ENCODE data around the gene OARD1.

OARD1 gene

DNA sequence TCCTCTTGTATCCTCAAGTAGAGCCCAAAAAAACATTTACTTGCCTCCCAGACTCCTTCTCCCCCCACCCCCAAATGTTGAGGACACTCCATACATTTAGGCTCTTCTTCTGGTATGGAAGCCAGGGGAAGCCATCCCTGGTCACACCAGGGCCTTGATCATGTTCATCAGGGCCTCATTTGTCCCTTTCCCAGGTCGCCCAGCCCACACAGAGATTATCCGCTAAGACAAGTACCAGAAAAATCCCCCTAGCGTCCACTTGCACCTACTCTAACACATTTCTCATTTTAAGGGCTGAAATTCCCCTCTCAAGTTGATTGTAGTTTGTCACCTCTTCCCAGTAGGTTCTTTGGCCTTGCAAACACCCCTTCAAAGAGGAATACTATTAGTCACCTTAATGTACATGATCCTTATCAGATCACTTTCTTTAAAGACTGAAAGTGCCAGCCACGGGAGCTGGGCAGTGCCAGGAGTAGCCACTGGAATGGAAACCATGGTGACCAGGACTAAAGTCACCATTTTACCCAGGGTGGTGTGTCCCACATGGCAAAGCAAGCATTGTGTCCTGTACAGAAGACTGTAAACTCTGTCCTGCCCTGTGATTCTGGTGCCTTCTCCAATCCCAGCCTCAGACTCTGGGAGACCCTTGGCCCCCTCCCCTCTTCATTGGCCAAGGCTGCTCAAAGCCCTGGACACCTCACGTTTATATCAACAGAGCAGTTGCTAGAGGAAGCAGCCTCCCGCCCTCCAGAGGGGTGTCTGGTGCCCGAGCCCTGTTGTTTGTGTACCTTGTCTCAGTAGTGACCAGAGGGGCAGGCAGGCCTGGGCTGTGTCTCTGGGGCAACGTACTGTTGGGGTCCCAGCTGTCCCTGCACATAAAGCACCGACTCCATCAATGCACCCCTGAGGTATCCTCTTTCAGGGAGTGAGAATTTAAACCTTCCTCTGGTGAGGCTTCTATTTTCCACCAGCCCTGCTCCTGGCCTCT, 24.1 kb downstream of the OARD1 start:
- DNase-seq (ENCODE audit: low read depth in 2 of 2), result no peak

DNA sequence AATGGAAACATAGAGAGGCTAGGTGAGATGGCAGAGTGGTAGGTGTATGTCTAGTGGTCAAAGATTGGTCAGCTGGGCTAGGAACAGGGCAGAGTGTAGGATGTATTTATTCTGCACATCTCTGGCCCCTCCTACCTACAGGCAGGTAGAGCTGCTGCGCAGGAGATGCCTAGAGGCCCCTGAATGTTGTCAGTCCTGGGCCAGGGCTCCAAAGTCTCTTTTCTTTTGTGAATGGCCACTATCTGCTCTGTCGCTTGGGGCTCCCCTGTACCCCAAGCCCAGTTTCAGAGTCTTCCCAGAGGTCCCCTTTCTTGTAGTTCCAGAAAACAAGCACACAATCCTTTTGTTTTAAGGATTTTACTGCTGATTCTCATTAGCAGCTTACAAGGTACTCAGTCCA, 24.9 kb downstream of the OARD1 start:
- no peak for DNase-seq (ENCODE audit: low read depth in 2 of 2)

- DNase-seq (ENCODE audit: low read depth in 2 of 2), result no peak
These were observed 26.1 kb downstream of the OARD1 start for GRCh38 chr6:41046084-41046483.

GRCh38 chr6:41045664-41046063, 26.5 kb downstream of the OARD1 start:
- no peak for DNase-seq (ENCODE audit: low read depth in 2 of 2)

GRCh38 chr6:41043151-41043550, 29.0 kb downstream of the OARD1 start:
- no peak for DNase-seq (ENCODE audit: low read depth in 2 of 2)

GRCh38 chr6:41042226-41043055, 29.7 kb downstream of the OARD1 start, which contains the start of gene TSPO2:
Gene TSPO2, plus strand, starts transcription at chr6:41042467. Its CDS starts 519 bp downstream, at chr6:41042986.
- no peak for DNase-seq (ENCODE audit: low read depth in 2 of 2)

GRCh38 chr6:41040940-41041536, 31.1 kb downstream of the OARD1 start:
- DNase-seq (ENCODE audit: low read depth in 2 of 2), result no peak

- DNase-seq (ENCODE audit: low read depth in 2 of 2), result no peak
These were observed 31.8 kb downstream of the OARD1 start for GRCh38 chr6:41040101-41040939.

DNA sequence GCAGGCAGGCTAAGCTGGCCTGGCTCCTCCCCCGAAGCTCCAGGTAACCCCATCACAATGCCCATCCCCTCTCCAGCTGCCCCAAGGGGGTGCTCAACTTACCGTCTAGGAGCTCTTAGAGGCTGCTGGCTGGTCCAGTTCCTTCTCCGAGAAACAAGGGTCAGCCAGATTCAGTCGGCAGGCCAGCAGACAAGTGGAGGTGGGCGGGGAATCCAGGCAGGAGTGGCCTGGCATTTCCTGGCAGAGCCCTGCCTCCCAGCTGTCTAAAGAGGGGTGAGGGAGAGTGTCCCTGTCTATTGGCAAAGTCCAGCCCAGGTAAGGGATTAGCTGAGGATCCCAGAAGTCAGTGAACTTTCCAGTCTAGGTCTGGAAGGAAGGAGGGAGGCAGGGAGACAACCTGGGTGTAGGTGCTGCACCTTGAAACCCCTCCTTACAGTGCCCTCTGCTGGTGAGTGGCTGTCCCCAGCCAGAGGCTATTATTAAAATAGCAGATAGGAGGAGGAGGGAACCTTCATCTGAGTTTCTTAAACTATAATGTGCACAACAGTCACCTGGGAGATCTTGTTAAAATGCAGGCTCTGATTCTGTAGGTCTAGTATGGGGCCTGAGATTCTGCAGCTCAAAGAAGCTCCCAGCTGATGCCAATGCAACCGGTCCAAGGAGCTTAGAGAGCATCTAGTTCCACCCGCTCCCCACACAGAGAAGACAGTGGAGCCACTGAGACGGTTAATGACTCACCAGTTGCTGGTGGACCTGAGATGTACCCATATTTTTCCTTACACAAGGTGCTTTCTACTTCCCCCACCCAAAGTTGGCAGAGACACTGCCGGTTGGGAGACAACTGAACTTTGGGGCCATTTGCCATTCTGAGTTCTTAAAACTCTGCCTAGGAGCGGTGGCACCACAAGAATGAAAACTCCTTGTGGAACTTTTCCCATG, 32.8 kb downstream of the OARD1 start, which contains the start of gene UNC5CL:
UNC5CL (minus strand) TSS at position 162 of the 939 bp plus-strand sequence. CDS start 4,147 bp downstream, outside the sequence.
- DNase-seq (ENCODE audit: low read depth in 2 of 2), result peak; percentile 41 to 45

DNA sequence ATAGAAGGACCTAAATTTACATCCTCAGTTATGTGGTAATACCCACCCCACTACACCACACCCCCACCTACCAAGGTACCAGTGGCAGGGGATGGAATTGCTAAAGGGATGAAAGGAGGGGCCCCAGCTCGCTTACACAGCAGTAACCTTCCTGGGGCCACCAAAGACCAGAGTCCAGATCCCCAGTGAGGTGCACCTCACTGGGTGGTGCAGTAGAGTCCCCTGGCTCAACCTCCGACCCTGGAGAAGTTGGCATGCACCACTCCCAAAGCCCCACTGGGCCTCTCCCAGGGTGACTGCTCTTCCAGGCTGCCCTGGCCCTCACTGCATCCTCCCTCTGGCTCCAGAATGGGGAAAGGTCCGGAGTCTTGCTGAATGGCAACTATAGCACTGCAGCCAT, 34.0 kb downstream of the OARD1 start:
- no peak for DNase-seq (ENCODE audit: low read depth in 2 of 2)

GRCh38 chr6:41037107-41037900, 34.9 kb downstream of the OARD1 start:
- DNase-seq (ENCODE audit: low read depth in 2 of 2), result no peak

DNA sequence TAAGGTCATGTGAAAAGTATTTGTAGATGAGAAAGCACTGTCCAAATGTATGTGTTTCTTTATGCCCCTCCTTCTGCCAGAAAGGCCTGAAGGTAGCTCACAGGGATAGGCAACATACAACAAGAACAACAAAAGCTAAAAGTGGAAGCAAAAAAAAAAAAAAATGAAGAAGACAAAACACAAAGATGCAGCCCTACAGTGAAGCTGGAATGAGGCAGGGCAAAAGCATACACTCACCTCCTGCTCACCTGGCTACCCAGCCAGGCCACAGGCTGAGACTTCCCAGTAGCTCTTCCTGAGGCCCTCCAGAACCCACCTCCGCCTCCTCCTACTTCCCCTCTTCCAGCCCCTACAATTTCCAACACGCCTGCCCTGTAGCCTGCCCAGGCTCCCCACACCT, 35.6 kb downstream of the OARD1 start:
- DNase-seq (ENCODE audit: low read depth in 2 of 2), result no peak

DNA sequence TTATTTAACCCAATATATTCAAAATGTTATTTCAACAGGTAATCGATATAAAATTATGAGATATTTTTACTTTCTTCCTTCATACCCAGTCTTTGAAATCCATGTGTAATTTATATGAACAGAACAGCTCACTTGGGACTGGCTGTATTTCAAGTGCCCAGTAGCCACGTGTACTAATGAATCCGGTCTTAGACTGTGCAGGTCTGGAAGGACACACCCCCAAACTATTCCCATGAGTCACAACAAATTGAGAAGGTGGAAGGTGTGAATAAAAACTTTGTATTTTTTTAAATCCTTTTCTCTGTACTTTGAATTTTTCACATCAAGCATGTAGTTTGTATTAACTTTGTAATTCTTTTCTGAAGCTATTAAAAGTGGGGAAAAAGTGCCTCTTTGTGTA, 36.0 kb downstream of the OARD1 start:
- no peak for DNase-seq (ENCODE audit: low read depth in 2 of 2)

DNA sequence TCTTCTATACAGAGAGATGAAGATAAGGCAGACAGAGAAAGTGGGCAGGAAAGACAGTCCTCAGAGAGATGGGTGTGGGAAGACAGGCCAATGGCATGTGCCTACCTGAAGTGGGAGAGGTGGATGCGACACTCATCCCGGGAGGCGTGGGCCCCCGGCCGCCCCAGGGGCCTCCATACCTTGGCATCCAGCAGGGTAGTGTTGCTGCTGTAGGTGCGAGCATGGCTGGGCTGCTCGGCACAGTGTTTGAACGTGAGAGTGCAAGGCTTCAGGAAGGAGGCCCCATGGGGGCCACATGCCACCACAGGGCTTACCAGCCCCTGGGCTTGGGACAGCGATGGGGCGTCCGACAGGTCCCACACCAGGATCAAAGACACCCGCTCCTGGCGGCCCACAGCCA, 38.4 kb downstream of the OARD1 start:
- no peak for DNase-seq (ENCODE audit: low read depth in 2 of 2)

- DNase-seq (ENCODE audit: low read depth in 2 of 2), result no peak
These were observed 39.3 kb downstream of the OARD1 start for GRCh38 chr6:41032830-41033229.

GRCh38 chr6:41028561-41029412, 43.4 kb downstream of the OARD1 start:
- DNase-seq (ENCODE audit: low read depth in 2 of 2), result peak in 1 of 2 donors; percentile 32

DNA sequence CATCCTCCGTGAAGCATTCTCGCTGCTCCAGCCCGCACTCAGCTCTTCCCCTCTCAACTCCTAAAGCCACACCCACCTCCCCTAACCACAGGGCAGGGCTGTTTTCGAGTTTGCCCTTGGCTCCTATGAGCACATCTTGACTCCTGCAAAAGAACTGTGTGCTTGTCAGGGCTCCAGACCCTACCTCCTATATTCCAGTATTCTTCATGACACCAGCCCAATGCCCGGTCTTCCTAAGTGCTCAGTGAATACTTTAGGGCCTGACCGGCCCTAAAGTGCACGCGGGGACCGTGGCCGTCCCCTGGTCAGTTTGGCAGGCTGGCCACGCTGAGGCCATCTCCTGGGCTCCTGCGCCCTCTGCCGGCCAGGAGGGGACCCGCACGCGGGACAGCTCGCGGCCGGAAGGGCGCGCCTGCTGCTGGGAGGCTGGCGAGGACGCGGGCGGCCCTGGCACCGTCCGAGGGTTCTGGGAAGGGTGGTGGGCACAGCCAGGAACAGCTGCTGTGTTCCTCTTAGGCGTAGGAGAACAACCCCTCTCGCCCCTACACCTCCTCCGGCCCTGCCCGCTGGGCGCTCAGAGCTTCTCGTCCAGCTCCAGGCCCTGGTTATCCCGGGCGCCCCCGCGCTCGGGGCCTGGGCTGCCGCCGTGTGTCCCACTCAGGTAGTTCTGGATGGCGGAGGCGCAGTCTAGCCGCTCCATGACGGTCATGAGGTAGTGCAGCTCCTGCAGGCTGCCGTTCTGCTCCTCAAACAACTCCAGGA, 44.2 kb downstream of the OARD1 start:
- peak; percentile 65 to 81 for DNase-seq (ENCODE audit: low read depth in 2 of 2)
